Astrocyte of the cerebellum (primary cell): Measurements from ENCODE around the gene WWTR1.

Source experiments
- DNase-seq: peaks from one replicate; pipeline ENCODE4 v3.0.0-alpha.2; 2011; ENCODE audit warnings: low read depth
- H3K4me3 ChIP-seq: 2 replicates; pipeline ENCODE4 v1.5.1; 2011; ENCODE audit warnings: mild to moderate bottlenecking, low read depth, low read length, moderate library complexity
- CTCF ChIP-seq: IDR thresholded peaks from 2 replicates; pipeline ENCODE4 v1.5.1; 2012; ENCODE audit warnings: low read length, low read depth, moderate library complexity, mild to moderate bottlenecking; ENCODE audit errors: missing control alignments
- in situ Hi-C: cut with HindIII; loops from 2 replicates; pipeline ENCODE4 v1.10.0; 2017; ENCODE audit warnings: low sequenced_read_pairs

The WWTR1 gene

GRCh38 chr3:149511040-149511626 is 146.7 kb downstream of the WWTR1 start:
- no peak overlapping the region for H3K4me3 ChIP-seq
- in situ Hi-C loops: loop anchor here (25.0 kb wide), 1 partner anchor 226 kb away; no protein-coding TSS in a partner anchor
- no peak for DNase-seq
- TF ChIP-seq CTCF: no peak

GRCh38 chr3:149510480-149510879 is 147.3 kb downstream of the WWTR1 start:
- no peak for DNase-seq
- in situ Hi-C loops: loop anchor here (25.0 kb wide), 1 partner anchor 227 kb away; no protein-coding TSS in a partner anchor
- no peak for TF ChIP-seq CTCF
- no peak overlapping the region for H3K4me3 ChIP-seq

- no peak overlapping the region for H3K4me3 ChIP-seq
- TF ChIP-seq CTCF: no peak
- in situ Hi-C loops: loop anchor here (25.0 kb wide), 1 partner anchor 228 kb away; no protein-coding TSS in a partner anchor
- no peak for DNase-seq
Observed at GRCh38 chr3:149509526-149509925, 148.3 kb downstream of the WWTR1 start.

- no peak for DNase-seq
- no peak for TF ChIP-seq CTCF
- no peak overlapping the region for H3K4me3 ChIP-seq
- in situ Hi-C loops: loop anchor here (25.0 kb wide), 1 partner anchor 230 kb away; no protein-coding TSS in a partner anchor
Observed at GRCh38 chr3:149507491-149508324, 150.1 kb downstream of the WWTR1 start.

- no peak for DNase-seq
- in situ Hi-C loops: loop anchor here (25.0 kb wide), 1 partner anchor 230 kb away; no protein-coding TSS in a partner anchor
- no peak for TF ChIP-seq CTCF
- no peak overlapping the region for H3K4me3 ChIP-seq
Observed at GRCh38 chr3:149506965-149507364, 150.9 kb downstream of the WWTR1 start.

- no peak for TF ChIP-seq CTCF
- H3K4me3 ChIP-seq: no peak overlapping the region
- in situ Hi-C loops: loop anchor here (25.0 kb wide), 1 partner anchor 231 kb away; no protein-coding TSS in a partner anchor
- no peak for DNase-seq
Observed at GRCh38 chr3:149506540-149506939, 151.3 kb downstream of the WWTR1 start.
